GM23338 (cell line): ENCODE measurements around the gene DPYSL3. TPM values are rescaled to one million over a fixed set of nuclear protein-coding genes. Genes with fewer than 3 reads are reported as not detected.

Experiments
- ATAC-seq: fragments of 200-7000 bp; cut with Tn5 transposase; 3 replicates; pipeline ENCODE4 v1.9.1; 2020
- DNase-seq: peaks from one replicate; pipeline ENCODE4 v3.0.0-alpha.2; 2015; ENCODE audit warnings: low spot score
- H2AFZ ChIP-seq: fragments of 200-600 bp; sonication (generic); 2 replicates; pipeline ENCODE4 v1.8.0; 2016; ENCODE audit warnings: antibody characterized with exemption, mild to moderate bottlenecking, moderate library complexity
- H3F3A ChIP-seq: fragments of 200-600 bp; sonication (generic); replicated peaks from 2 replicates; pipeline ENCODE4 v1.8.0; 2017; ENCODE audit warnings: antibody characterized with exemption, mixed run types, low read depth
- H3K27ac ChIP-seq: fragments of 200-600 bp; sonication (generic); 2 replicates; pipeline ENCODE4 v1.6.1; 2016; ENCODE audit warnings: low read depth
- H3K27me3 ChIP-seq: fragments of 200-600 bp; sonication (generic); 2 replicates; pipeline ENCODE4 v1.8.0; 2016; ENCODE audit warnings: mild to moderate bottlenecking, mixed run types, moderate library complexity; ENCODE audit not compliant: insufficient read depth
- H3K36me3 ChIP-seq: fragments of 200-600 bp; sonication (generic); 2 replicates; pipeline ENCODE4 v1.8.0; 2016; ENCODE audit warnings: mild to moderate bottlenecking; ENCODE audit not compliant: insufficient read depth
- H3K4me1 ChIP-seq: fragments of 200-600 bp; sonication (generic); 2 replicates; pipeline ENCODE4 v1.8.0; 2016; ENCODE audit warnings: mild to moderate bottlenecking, moderate library complexity; ENCODE audit not compliant: insufficient read depth
- H3K4me2 ChIP-seq: fragments of 200-600 bp; sonication (generic); 2 replicates; pipeline ENCODE4 v1.7.1; 2017; ENCODE audit warnings: mixed run types
- H3K4me3 ChIP-seq: fragments of 200-600 bp; sonication (generic); 2 replicates; pipeline ENCODE4 v1.6.1; 2016; ENCODE audit warnings: mixed run types
- H3K79me2 ChIP-seq: fragments of 200-600 bp; sonication (generic); replicated peaks from 2 replicates; pipeline ENCODE4 v1.8.0; 2017; ENCODE audit warnings: mild to moderate bottlenecking; ENCODE audit not compliant: insufficient read depth
- H3K9me2 ChIP-seq: fragments of 200-600 bp; sonication (generic); 2 replicates; pipeline ENCODE4 v1.8.0; 2017; ENCODE audit not compliant: insufficient read depth
- H4K20me1 ChIP-seq: fragments of 200-600 bp; sonication (generic); replicated peaks from 2 replicates; pipeline ENCODE4 v1.8.0; 2017; ENCODE audit warnings: mild to moderate bottlenecking; ENCODE audit not compliant: insufficient read depth
- H3K27ac Mint-ChIP-seq: 2 replicates; pipeline ENCODE4 v1.8.0; 2020; ENCODE audit warnings: inconsistent platforms, mild to moderate bottlenecking, moderate library complexity, mixed read lengths
- H3K27me3 Mint-ChIP-seq: 3 replicates; pipeline ENCODE4 v1.8.0; 2022; ENCODE audit warnings: low read depth, mild to moderate bottlenecking, moderate library complexity, mixed read lengths, inconsistent platforms; ENCODE audit not compliant: insufficient read depth, poor library complexity
- H3K36me3 Mint-ChIP-seq: 3 replicates; pipeline ENCODE4 v1.8.0; 2021; ENCODE audit warnings: low read depth, mild to moderate bottlenecking, inconsistent platforms, moderate library complexity, mixed read lengths
- H3K4me1 Mint-ChIP-seq: 3 replicates; pipeline ENCODE4 v1.8.0; 2020; ENCODE audit warnings: mild to moderate bottlenecking, inconsistent platforms, mixed read lengths
- H3K4me3 Mint-ChIP-seq: 3 replicates; pipeline ENCODE4 v1.8.0; 2021; ENCODE audit warnings: moderate library complexity, mild to moderate bottlenecking, inconsistent platforms, mixed read lengths
- H3K9me3 Mint-ChIP-seq: 3 replicates; pipeline ENCODE4 v1.8.0; 2020; ENCODE audit warnings: moderate library complexity, mild to moderate bottlenecking, inconsistent platforms, mixed read lengths
- CREB1 ChIP-seq: fragments of 250-450 bp; sonication (Bioruptor Pico); IDR thresholded peaks from 2 replicates; pipeline ENCODE4 v1.5.0; 2020; ENCODE audit warnings: low read depth, mild to moderate bottlenecking, moderate library complexity
- CTCF ChIP-seq, 2 experiments: fragments of 200-600 bp in 1 of 2; sonication (generic) in 1 of 2; conservative IDR thresholded peaks; 2 replicates each; pipeline versions ENCODE4 v1.5.1 to v1.6.1; 2016 to 2017; ENCODE audit warnings: antibody characterized with exemption in 2 of 2, low read depth in 2 of 2, mild to moderate bottlenecking in 2 of 2, moderate library complexity in 1 of 2
- ETS1 ChIP-seq: IDR thresholded peaks from 2 replicates; pipeline ENCODE4 v1.6.1; 2016; ENCODE audit warnings: antibody characterized with exemption
- EZH2 ChIP-seq: fragments of 200-600 bp; sonication (generic); IDR thresholded peaks from one replicate; pipeline ENCODE4 v1.8.0; 2017; ENCODE audit warnings: antibody characterized with exemption, mild to moderate bottlenecking, low read depth; ENCODE audit not compliant: unreplicated experiment
- EZH2phosphoT487 ChIP-seq: fragments of 200-600 bp; sonication (generic); IDR thresholded peaks from one replicate; pipeline ENCODE4 v1.8.1; 2018; ENCODE audit warnings: antibody characterized with exemption; ENCODE audit not compliant: unreplicated experiment
- JUNB ChIP-seq: IDR thresholded peaks from one replicate; pipeline ENCODE4 v1.6.1; 2016; ENCODE audit warnings: antibody characterized with exemption; ENCODE audit not compliant: unreplicated experiment
- NANOG ChIP-seq: IDR thresholded peaks from 2 replicates; pipeline ENCODE4 v1.6.1; 2016; ENCODE audit warnings: antibody characterized with exemption, borderline replicate concordance
- POLR2AphosphoS5 ChIP-seq: IDR thresholded peaks from 2 replicates; pipeline ENCODE4 v1.6.1; 2016; ENCODE audit warnings: antibody characterized with exemption, low read depth
- STAT1 ChIP-seq: IDR thresholded peaks from one replicate; pipeline ENCODE4 v1.6.1; 2016; ENCODE audit warnings: antibody characterized with exemption; ENCODE audit not compliant: unreplicated experiment
- ZNF114 ChIP-seq: fragments of 250-450 bp; sonication (Bioruptor Pico); IDR thresholded peaks from 2 replicates; pipeline ENCODE4 v1.5.0; 2020; ENCODE audit warnings: mild to moderate bottlenecking, moderate library complexity
- ZNF331 ChIP-seq: fragments of 250-450 bp; sonication (Bioruptor Pico); IDR thresholded peaks from 2 replicates; pipeline ENCODE4 v1.5.0; 2020; ENCODE audit warnings: low read depth, mild to moderate bottlenecking, moderate library complexity
- ZNF462 ChIP-seq: fragments of 250-450 bp; sonication (Bioruptor Pico); IDR thresholded peaks from 2 replicates; pipeline ENCODE4 v1.5.0; 2020; ENCODE audit warnings: mild to moderate bottlenecking, moderate library complexity
- polyA plus RNA-seq: library from polyadenylated mRNA; unstranded; fragments of >200 nt; fragmentation: Nextera tagmentation; extraction: Ambion mirVana; gene quantifications from 2 replicates; pipeline ENCODE4 v1.2.1, GENCODE V29; 2016
- total RNA-seq: library from RNA; depleted of rRNA; stranded (reverse); fragments of >200 nt; shearing (Covaris generic); gene quantifications from 2 replicates; pipeline ENCODE4 v1.2.3, GENCODE V29; 2014
- TF ChIP-seq, protein P1 (sequence below): IDR thresholded peaks from one replicate; pipeline ENCODE4 v1.6.1; 2018; ENCODE audit warnings: antibody characterized with exemption; ENCODE audit not compliant: unreplicated experiment

Gene DPYSL3
- total and polyA plus RNA-seq, 2 experiments from 2014 or later: 97.6 to 455 TPM

- H3K9me3 Mint-ChIP-seq: peaks cover 3% of the 10 kb centered on the region; the same call in 1 of the 3 replicates
- no peak for ATAC-seq
- H3K4me2 ChIP-seq: no peak overlapping the region
These were observed 44.5 kb upstream of the DPYSL3 start for GRCh38 chr5:147554261-147554817.

More at GRCh38 chr5:147554261-147554817, 44.5 kb upstream of the DPYSL3 start:
- no peaks in the 10 kb centered on the region for H3F3A ChIP-seq
- H3K27me3 Mint-ChIP-seq: peaks cover 5% of the 10 kb centered on the region
- DNase-seq: no peak
- peaks cover 34% of the 10 kb centered on the region for H3K4me1 Mint-ChIP-seq
- no peaks in the 10 kb centered on the region; the same call in 1 of the 2 replicates for H3K79me2 ChIP-seq
- H3K4me3 Mint-ChIP-seq: no peak overlapping the region
- TF ChIP-seq EZH2phosphoT487 (no peak), STAT1 (no peak), ETS1 (no peak), ZNF331 (CRISPR knock-in tag) (no peak), EZH2 (no peak), ZNF114 (no peak), NANOG (no peak), CTCF (conservative IDR thresholded peaks at IDR 0.05; ENCODE audit: low read depth in 2 of 2) (no peak), ZNF462 (CRISPR knock-in tag) (no peak), JUNB (no peak), CREB1 (CRISPR knock-in tag) (no peak), POLR2AphosphoS5 (no peak)
- TF ChIP-seq, protein P1, sequence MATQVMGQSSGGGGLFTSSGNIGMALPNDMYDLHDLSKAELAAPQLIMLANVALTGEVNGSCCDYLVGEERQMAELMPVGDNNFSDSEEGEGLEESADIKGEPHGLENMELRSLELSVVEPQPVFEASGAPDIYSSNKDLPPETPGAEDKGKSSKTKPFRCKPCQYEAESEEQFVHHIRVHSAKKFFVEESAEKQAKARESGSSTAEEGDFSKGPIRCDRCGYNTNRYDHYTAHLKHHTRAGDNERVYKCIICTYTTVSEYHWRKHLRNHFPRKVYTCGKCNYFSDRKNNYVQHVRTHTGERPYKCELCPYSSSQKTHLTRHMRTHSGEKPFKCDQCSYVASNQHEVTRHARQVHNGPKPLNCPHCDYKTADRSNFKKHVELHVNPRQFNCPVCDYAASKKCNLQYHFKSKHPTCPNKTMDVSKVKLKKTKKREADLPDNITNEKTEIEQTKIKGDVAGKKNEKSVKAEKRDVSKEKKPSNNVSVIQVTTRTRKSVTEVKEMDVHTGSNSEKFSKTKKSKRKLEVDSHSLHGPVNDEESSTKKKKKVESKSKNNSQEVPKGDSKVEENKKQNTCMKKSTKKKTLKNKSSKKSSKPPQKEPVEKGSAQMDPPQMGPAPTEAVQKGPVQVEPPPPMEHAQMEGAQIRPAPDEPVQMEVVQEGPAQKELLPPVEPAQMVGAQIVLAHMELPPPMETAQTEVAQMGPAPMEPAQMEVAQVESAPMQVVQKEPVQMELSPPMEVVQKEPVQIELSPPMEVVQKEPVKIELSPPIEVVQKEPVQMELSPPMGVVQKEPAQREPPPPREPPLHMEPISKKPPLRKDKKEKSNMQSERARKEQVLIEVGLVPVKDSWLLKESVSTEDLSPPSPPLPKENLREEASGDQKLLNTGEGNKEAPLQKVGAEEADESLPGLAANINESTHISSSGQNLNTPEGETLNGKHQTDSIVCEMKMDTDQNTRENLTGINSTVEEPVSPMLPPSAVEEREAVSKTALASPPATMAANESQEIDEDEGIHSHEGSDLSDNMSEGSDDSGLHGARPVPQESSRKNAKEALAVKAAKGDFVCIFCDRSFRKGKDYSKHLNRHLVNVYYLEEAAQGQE: no peak
- no peaks in the 10 kb centered on the region for H3K36me3 ChIP-seq
- no peak overlapping the region; the same call in 1 of the 2 replicates for H3K27ac ChIP-seq
- H3K27me3 ChIP-seq: no peaks in the 10 kb centered on the region
- no peaks in the 10 kb centered on the region; the same call in 1 of the 3 replicates for H3K36me3 Mint-ChIP-seq
- peaks cover 31% of the 10 kb centered on the region for H3K4me1 ChIP-seq
- peak overlapping the region; percentile 48; the same call in 1 of the 2 replicates for H2AFZ ChIP-seq
- no peak overlapping the region; the same call in 1 of the 2 replicates for H3K27ac Mint-ChIP-seq
- H3K4me3 ChIP-seq: no peak overlapping the region
- no peaks in the 10 kb centered on the region for H4K20me1 ChIP-seq
- peaks cover 3% of the 10 kb centered on the region; the same call in 1 of the 2 replicates for H3K9me2 ChIP-seq
